ENCODE data around the gene JAZF1.

JAZF1 gene

DNA sequence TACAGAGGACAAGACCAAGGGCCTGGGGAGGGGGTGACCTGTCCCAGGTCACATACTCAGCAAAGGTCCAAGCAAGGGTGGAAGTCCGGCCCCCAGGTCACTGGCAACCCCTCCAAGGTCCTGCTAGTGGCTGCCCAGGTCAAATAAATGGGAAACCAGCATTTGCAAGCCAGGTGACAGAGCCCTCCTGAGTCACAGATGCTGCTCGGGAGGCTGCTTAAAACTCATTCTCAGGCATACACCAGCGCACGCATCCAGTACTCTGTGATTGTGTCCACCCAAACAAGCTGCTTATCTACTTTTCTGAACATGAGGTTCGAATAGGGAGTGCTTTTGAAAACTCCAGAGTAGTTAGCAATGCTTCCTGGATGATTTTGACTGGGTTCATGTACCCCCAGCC lies 310.0 kb downstream of the JAZF1 start:
- DNase-seq (ENCODE audit: low read depth), result no peak
- TF ChIP-seq, protein P1, sequence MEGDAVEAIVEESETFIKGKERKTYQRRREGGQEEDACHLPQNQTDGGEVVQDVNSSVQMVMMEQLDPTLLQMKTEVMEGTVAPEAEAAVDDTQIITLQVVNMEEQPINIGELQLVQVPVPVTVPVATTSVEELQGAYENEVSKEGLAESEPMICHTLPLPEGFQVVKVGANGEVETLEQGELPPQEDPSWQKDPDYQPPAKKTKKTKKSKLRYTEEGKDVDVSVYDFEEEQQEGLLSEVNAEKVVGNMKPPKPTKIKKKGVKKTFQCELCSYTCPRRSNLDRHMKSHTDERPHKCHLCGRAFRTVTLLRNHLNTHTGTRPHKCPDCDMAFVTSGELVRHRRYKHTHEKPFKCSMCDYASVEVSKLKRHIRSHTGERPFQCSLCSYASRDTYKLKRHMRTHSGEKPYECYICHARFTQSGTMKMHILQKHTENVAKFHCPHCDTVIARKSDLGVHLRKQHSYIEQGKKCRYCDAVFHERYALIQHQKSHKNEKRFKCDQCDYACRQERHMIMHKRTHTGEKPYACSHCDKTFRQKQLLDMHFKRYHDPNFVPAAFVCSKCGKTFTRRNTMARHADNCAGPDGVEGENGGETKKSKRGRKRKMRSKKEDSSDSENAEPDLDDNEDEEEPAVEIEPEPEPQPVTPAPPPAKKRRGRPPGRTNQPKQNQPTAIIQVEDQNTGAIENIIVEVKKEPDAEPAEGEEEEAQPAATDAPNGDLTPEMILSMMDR (IDR thresholded peaks at IDR 0.05; ENCODE audit: low read depth, low read length, missing control alignments), result no peak
- H3K4me3 ChIP-seq (ENCODE audit: low read depth, low read length), result no peak overlapping the region

DNA sequence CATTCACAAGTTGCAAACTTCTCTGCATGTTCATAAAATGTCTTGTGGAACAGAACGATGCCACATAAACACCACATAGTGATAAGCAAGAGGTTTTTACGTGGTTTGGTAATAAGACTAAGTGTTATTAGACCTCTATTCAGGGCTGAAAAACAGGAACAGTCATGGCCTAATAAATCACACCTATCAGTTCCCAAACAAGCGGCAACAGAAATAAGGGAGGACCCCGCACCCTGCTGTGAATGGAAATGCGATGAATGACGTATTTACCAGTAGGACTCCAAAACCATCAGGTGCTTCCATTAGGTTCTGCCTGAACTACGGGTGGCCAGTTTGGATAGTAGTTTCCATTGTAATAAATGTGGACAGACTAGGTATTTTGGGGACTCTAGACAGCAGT lies 311.5 kb downstream of the JAZF1 start:
- TF ChIP-seq, protein P1 (IDR thresholded peaks at IDR 0.05; ENCODE audit: low read depth, low read length, missing control alignments), result no peak
- H3K4me3 ChIP-seq (ENCODE audit: low read depth, low read length), result no peak overlapping the region
- no peak for DNase-seq (ENCODE audit: low read depth)

DNA sequence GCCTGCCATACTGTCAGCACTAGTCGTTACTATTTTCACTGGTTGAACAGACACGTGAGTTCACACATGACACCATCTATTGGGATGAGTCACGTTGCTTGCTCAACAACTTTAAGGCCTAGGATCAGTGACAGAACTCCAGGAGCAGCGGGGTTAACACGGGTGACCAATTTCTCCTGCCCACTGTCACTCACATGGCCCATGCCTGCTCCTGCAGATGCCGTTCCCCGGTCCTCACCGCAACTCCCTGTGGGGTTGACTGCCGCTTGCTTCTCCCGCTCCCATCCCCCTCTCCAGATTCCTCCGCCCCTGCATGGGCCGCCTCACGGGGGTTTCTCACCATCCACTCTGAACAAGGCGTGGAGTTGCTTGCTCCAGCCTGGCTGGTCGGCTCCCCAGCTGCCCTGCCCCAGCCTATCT lies 312.5 kb downstream of the JAZF1 start:
- no peak for DNase-seq (ENCODE audit: low read depth)
- TF ChIP-seq, protein P1 (IDR thresholded peaks at IDR 0.05; ENCODE audit: low read depth, low read length, missing control alignments), result no peak
- H3K4me3 ChIP-seq (ENCODE audit: low read depth, low read length), result no peak overlapping the region

DNA sequence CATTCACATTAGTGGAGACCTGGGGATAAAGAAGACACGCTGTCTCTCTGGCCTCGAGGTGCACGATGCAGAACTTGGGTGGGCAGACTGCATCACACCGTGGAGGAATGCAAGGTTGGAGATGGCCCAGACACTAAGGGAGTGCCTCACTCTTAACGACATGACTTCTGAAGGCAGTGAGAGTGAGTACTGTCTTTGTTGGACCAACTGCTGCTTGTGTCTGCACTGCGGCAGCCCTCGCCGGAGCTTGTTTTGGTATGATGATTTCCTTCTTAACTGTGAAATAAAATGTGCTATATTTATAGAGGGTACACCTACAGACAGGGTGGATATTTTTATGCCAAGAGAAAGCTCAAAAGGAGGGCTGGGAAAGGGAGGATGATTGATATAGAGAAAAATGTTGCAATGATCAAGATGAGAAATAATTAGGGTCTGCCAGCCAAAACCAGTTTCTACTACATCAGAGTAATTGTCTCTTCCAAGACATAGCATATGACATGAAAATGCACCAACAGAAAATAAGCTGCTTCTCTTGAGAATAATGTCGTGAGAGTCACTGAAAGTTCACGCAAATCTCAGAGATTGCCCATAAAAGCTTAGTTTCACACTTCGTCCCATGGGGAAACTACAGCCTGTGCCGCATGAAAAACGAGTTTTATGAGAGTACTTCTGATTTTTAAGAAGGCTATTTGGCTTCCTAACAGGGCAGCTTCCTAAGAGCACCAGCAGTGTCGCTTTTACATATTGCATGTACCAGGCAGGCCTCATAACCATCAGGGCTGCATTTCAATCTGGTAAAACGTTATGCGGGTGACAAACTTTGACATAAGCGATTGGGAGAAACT lies 313.5 kb downstream of the JAZF1 start:
- DNase-seq (ENCODE audit: low read depth), result no peak
- H3K4me3 ChIP-seq (ENCODE audit: low read depth, low read length), result no peak overlapping the region
- TF ChIP-seq, protein P1 (IDR thresholded peaks at IDR 0.05; ENCODE audit: low read depth, low read length, missing control alignments), result no peak

DNA sequence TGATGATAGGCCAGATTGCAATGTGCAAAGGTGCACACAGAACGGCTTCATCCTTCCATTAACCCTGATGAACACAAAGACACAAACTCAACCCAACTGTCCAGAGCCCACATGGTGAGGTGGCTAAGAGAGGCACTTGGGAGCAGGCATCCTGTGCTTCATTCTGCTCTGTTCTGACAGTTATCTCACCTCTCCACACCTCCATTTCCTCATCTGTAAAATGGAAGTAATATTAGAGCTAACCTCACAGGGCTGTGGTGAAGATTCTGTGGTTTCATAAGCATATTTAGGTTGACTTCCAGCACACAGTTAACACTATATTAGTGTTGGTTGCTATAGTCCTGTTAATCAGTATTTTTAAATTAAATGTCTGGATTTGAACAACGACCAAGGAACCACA lies 314.3 kb downstream of the JAZF1 start:
- TF ChIP-seq, protein P1 (IDR thresholded peaks at IDR 0.05; ENCODE audit: low read depth, low read length, missing control alignments), result no peak
- DNase-seq (ENCODE audit: low read depth), result no peak
- no peak overlapping the region for H3K4me3 ChIP-seq (ENCODE audit: low read depth, low read length)

DNA sequence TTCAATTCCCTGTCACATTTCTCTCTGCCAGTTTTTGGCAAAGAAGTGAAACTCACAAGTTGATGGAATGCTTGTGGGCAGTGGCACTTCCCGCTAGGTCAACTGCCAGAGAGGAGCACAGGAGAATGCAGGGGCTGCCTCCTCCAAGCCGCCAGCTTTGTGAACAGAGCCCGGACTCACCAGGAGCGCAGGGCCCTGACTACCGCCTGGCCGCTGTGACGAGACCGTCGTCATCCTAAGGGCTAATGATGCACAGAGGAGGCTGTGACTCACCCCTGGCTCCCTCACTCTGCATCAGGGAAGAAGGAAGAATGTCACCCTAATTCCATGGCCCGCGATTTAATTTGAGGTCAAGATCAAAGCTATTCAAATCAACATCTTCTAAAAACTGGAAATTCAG lies 316.7 kb downstream of the JAZF1 start:
- no peak for DNase-seq (ENCODE audit: low read depth)
- no peak overlapping the region for H3K4me3 ChIP-seq (ENCODE audit: low read depth, low read length)
- TF ChIP-seq, protein P1 (IDR thresholded peaks at IDR 0.05; ENCODE audit: low read depth, low read length, missing control alignments), result no peak

DNA sequence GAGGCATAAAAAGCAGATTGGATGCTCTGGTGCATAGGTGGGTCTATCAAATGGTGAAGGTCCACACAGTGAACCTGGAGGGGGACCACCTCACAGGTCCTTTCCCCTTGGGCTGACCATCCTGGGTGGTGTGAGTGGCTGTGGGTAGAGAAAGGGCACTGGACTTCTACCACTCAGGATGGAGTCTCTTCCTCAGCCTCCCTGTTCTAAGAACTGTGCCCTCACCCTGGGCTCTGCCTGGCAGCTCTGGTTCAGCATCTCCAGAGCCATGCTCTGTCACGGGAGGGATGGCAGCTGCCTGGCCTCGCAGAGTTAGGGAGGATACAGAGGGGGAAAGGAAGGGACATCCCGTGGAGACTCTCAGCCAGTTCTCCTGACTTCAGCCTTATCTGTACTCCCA lies 318.8 kb downstream of the JAZF1 start:
- no peak overlapping the region for H3K4me3 ChIP-seq (ENCODE audit: low read depth, low read length)
- TF ChIP-seq, protein P1 (IDR thresholded peaks at IDR 0.05; ENCODE audit: low read depth, low read length, missing control alignments), result no peak
- DNase-seq (ENCODE audit: low read depth), result no peak
